K562 (cell line): Measurements from ENCODE around the gene PEPD. TPM values are rescaled to one million over a fixed set of nuclear protein-coding genes. Genes with fewer than 3 reads are reported as not detected.

Source experiments
- ATAC-seq: fragments of 200-7000 bp; cut with Tn5 transposase; 3 replicates; pipeline ENCODE4 v1.9.1; 2020; ENCODE audit warnings: moderate library complexity
- BruUV-seq: library from RNA; stranded (reverse); fragments of 400-500 nt; replicated peaks from 2 replicates; lab custom pipeline; 2021; lab: Mats Ljungman, UMichigan
- CTCF ChIA-PET: fragments of 300-600 bp; formaldehyde crosslinking; extraction: SDS; loops from one replicate; lab custom pipeline; 2021; ENCODE audit warnings: low intra/inter-chr PET ratio; lab: Yijun Ruan, JAX
- POLR2A ChIA-PET: fragments of 300-600, 350-650 bp; sonication (Branson Sonifier 250); formaldehyde crosslinking; extraction: SDS; loops from one replicate; lab custom pipeline; 2021; ENCODE audit warnings: antibody characterized with exemption, inconsistent platforms; lab: Yijun Ruan, JAX
- DNase-seq, 4 experiments: peaks; one replicate each; pipeline versions ENCODE4 v3.0.0 to v3.0.0-alpha.2; 2011 to 2018; ENCODE audit warnings: low spot score in 3 of 4, mixed read lengths in 3 of 4; ENCODE audit errors: extremely low read depth in 1 of 4
- FAIRE-seq: peaks from 2 replicates; lab custom pipeline; 2011; peaks lifted over from hg19 to GRCh38; lab: Jason Lieb, UNC
- H2AFZ ChIP-seq: 2 replicates; pipeline ENCODE4 v1.6.0; 2011; ENCODE audit warnings: low read depth, low read length, control low read depth, inconsistent platforms
- H3K27ac ChIP-seq: fragments of 200-600 bp; 3 replicates; pipeline ENCODE4 v1.8.0; 2011; ENCODE audit warnings: low read depth, mild to moderate bottlenecking, control low read depth, inconsistent platforms, low read length, moderate library complexity, mixed read lengths; ENCODE audit errors: extremely low read depth
- H3K27me3 ChIP-seq, 2 experiments: fragments of 300-600 bp in 1 of 2; 2 replicates in 1 of 2; 3 replicates in 1 of 2; pipeline versions ENCODE4 v1.6.0 to v1.8.0; 2011; ENCODE audit warnings: inconsistent platforms in 2 of 2, low read length in 2 of 2, mild to moderate bottlenecking in 1 of 2, mixed read lengths in 1 of 2, moderate library complexity in 1 of 2; ENCODE audit not compliant: control insufficient read depth in 2 of 2, insufficient read depth in 2 of 2
- H3K36me3 ChIP-seq: fragments of 300-600 bp; 3 replicates; pipeline ENCODE4 v1.8.0; 2011; ENCODE audit warnings: mild to moderate bottlenecking, low read length, inconsistent platforms; ENCODE audit not compliant: control insufficient read depth, insufficient read depth
- H3K4me1 ChIP-seq, 2 experiments: fragments of 200-600 bp in 1 of 2; replicated peaks in 1 of 2; 2 replicates in 1 of 2; 3 replicates in 1 of 2; pipeline versions ENCODE4 v1.5.1 to v1.8.0; 2011; ENCODE audit warnings: inconsistent platforms in 2 of 2, low read length in 2 of 2, mild to moderate bottlenecking in 1 of 2, mixed read lengths in 1 of 2, moderate library complexity in 1 of 2; ENCODE audit not compliant: control insufficient read depth in 2 of 2, insufficient read depth in 2 of 2
- H3K4me2 ChIP-seq: 2 replicates; pipeline ENCODE4 v1.6.1; 2011; ENCODE audit warnings: low read length, control low read depth, inconsistent platforms, mixed read lengths; ENCODE audit not compliant: insufficient read depth
- H3K4me3 ChIP-seq: fragments of 200-600 bp; sonication (generic), shearing (Covaris generic); 2 replicates; pipeline ENCODE4 v1.5.1; 2016; ENCODE audit warnings: control low read depth, inconsistent platforms
- H3K79me2 ChIP-seq: fragments of 200-600 bp; 3 replicates; pipeline ENCODE4 v1.8.0; 2011; ENCODE audit warnings: low read length, inconsistent platforms; ENCODE audit not compliant: control insufficient read depth, insufficient read depth
- H3K9ac ChIP-seq, 2 experiments: 2 replicates each; pipeline versions ENCODE4 v1.6.0 to v1.6.1; 2011; ENCODE audit warnings: low read depth in 2 of 2, low read length in 2 of 2, control low read depth in 1 of 2, inconsistent platforms in 1 of 2, mild to moderate bottlenecking in 1 of 2, mixed read lengths in 1 of 2; ENCODE audit not compliant: insufficient read depth in 1 of 2
- H3K9me1 ChIP-seq: one replicate; pipeline ENCODE4 v1.6.0; 2011; ENCODE audit warnings: inconsistent platforms, mild to moderate bottlenecking, low read length, moderate library complexity; ENCODE audit not compliant: control insufficient read depth, insufficient read depth
- H3K9me3 ChIP-seq: replicated peaks from 2 replicates; pipeline ENCODE4 v1.5.1; 2011; ENCODE audit warnings: low read depth, low read length, inconsistent platforms; ENCODE audit not compliant: control insufficient read depth, insufficient read depth
- H4K20me1 ChIP-seq: replicated peaks from 2 replicates; pipeline ENCODE4 v1.6.1; 2011; ENCODE audit warnings: low read length, inconsistent platforms, mixed read lengths; ENCODE audit not compliant: control insufficient read depth, insufficient read depth
- C11orf30 ChIP-seq: fragments of 450-650 bp; IDR thresholded peaks from 2 replicates; pipeline ENCODE4 v1.6.1; 2016; ENCODE audit warnings: low read depth, mild to moderate bottlenecking
- E2F6 ChIP-seq, 2 experiments: IDR thresholded peaks; 2 replicates each; pipeline ENCODE4 v1.6.1; 2011; ENCODE audit warnings: borderline replicate concordance in 1 of 2, control low read depth in 1 of 2, low read depth in 1 of 2, low read length in 1 of 2, mild to moderate bottlenecking in 1 of 2, mixed read lengths in 1 of 2, moderate library complexity in 1 of 2; ENCODE audit not compliant: insufficient read depth in 1 of 2, insufficient read length in 1 of 2, poor library complexity in 1 of 2, severe bottlenecking in 1 of 2; ENCODE audit errors: extremely low read depth in 1 of 2
- ERF ChIP-seq: fragments of 450-650 bp; formaldehyde crosslinking; IDR thresholded peaks from 2 replicates; pipeline ENCODE4 v1.4.0; 2020; ENCODE audit warnings: mild to moderate bottlenecking, mixed read lengths
- EWSR1 ChIP-seq: fragments of 450-650 bp; IDR thresholded peaks from 2 replicates; pipeline ENCODE4 v1.6.1; 2018; ENCODE audit warnings: borderline replicate concordance, mild to moderate bottlenecking, low read depth, moderate library complexity; ENCODE audit not compliant: partially characterized antibody
- HDAC1 ChIP-seq, 2 experiments: fragments of 450-650 bp; IDR thresholded peaks; 2 replicates each; pipeline ENCODE4 v1.6.1; 2016 to 2017; ENCODE audit warnings: inconsistent platforms in 1 of 2, mild to moderate bottlenecking in 1 of 2, moderate library complexity in 1 of 2
- MAFF ChIP-seq: IDR thresholded peaks from 2 replicates; pipeline ENCODE4 v1.6.1; 2012; ENCODE audit warnings: low read length, improper control_type of control experiment
- MAFG ChIP-seq: fragments of 450-650 bp; conservative IDR thresholded peaks from 2 replicates; pipeline ENCODE4 v1.6.1; 2016; ENCODE audit warnings: missing genetic modification characterization, missing compliant biosample characterization
- MAFK ChIP-seq: IDR thresholded peaks from 2 replicates; pipeline ENCODE4 v1.6.1; 2011; ENCODE audit warnings: low read length, improper control_type of control experiment
- NFIC ChIP-seq: fragments of 450-650 bp; IDR thresholded peaks from 2 replicates; pipeline ENCODE4 v1.6.1; 2017; ENCODE audit warnings: mild to moderate bottlenecking, inconsistent platforms
- POLR2A ChIP-seq: fragments of 450-650 bp; conservative IDR thresholded peaks from 2 replicates; pipeline ENCODE4 v1.6.1; 2016
- TFAP4 ChIP-seq: sonication (generic); formaldehyde crosslinking; IDR thresholded peaks from 2 replicates; pipeline ENCODE4 v1.8.0; 2022; ENCODE audit warnings: missing genetic modification reagents, mild to moderate bottlenecking, moderate library complexity, borderline replicate concordance
- U2AF1 ChIP-seq: fragments of 200-400 bp; formaldehyde crosslinking; optimal IDR thresholded peaks from 2 replicates; pipeline ENCODE3; 2017; ENCODE audit warnings: mild to moderate bottlenecking, low read depth, low read length, moderate library complexity
- ZNF316 ChIP-seq: fragments of 450-650 bp; IDR thresholded peaks from 2 replicates; pipeline ENCODE4 v1.6.1; 2016
- WGBS: fragments of 100-300 bp; shearing (Covaris generic); methylation state at CpG from one replicate; pipeline ENCODE4 v1.1.6; 2016; ENCODE audit warnings: low coverage, mixed read lengths; ENCODE audit not compliant: insufficient coverage; ENCODE audit errors: missing lambda C conversion rate; 5-methylcytosine and 5-hydroxymethylcytosine counted together
- in situ Hi-C: fragments of 300-500 bp; cut with MboI; formaldehyde crosslinking; loops from 4 replicates; pipeline ENCODE4 v1.15.0; 2018; ENCODE audit warnings: inconsistent platforms, mixed read lengths
- intact Hi-C: fragments of 100-400 bp; cut with micrococcal nuclease; formaldehyde crosslinking; loops from 2 replicates; pipeline ENCODE4 v1.14.2; 2022
- polyA plus RNA-seq, 8 experiments: library from polyadenylated mRNA; depleted of rRNA in 4 of 8; stranded (reverse) in 5 of 8; unstranded in 3 of 8; fragments of >200 nt; fragmentation: Nextera tagmentation in 2 of 8; fragmentation: Illumina TruSeq in 1 of 8; extraction: Ambion mirVana in 2 of 8; extraction: Trizol in 1 of 8; gene quantifications; 2 replicates each; pipeline versions ENCODE4 v1.2.1 to v1.2.3, GENCODE V29; 2011 to 2014; ENCODE audit warnings: inconsistent platforms in 1 of 8, missing spikeins in 1 of 8
- total RNA-seq, 7 experiments: library from RNA; depleted of rRNA in 6 of 7; stranded (reverse); fragments of >200 nt in 6 of 7; fragmentation: Illumina TruSeq in 2 of 7; extraction: Trizol in 2 of 7; gene quantifications; 2 replicates each; pipeline versions ENCODE4 v1.2.1 to v1.2.3, GENCODE V29; 2011 to 2021; ENCODE audit warnings: low replicate concordance in 1 of 7

The PEPD gene
- total and polyA plus RNA-seq, 9 of the 15 experiments (the other 6 are each of a cell fraction or from before 2014, with no cell fraction given): 1.3 to 19.2 (median 16.0) TPM

- no peak overlapping the region for H3K9ac ChIP-seq
- ATAC-seq (no peak), DNase-seq (no peak), FAIRE-seq (no peak)
- no peak overlapping the region for H3K27ac ChIP-seq
- H3K9me1 ChIP-seq: no peaks in the 10 kb centered on the region
- no peak overlapping the region for H3K4me3 ChIP-seq
- no TSS peak for BruUV-seq
- ChIA-PET POLR2A (interaction anchor here (0.6 to 6.1 kb wide), 7 partner anchors 9 to 989 kb away, joined by 3 to 50 read pairs (median 4); partner anchors contain the start of gene CEBPG), CTCF (no interaction called here)
- H4K20me1 ChIP-seq: peaks cover 81% of the 10 kb centered on the region
- H3K9me3 ChIP-seq: no peaks in the 10 kb centered on the region
- peaks cover 0 to 2% of the 10 kb centered on the region in 2 experiments; a peak in 1 of 5 replicates for H3K4me1 ChIP-seq
- H2AFZ ChIP-seq: no peak overlapping the region
- no peak overlapping the region for H3K4me2 ChIP-seq
- in situ Hi-C loops: no loop called here
- no peaks in the 10 kb centered on the region for H3K27me3 ChIP-seq
- intact Hi-C loops: no loop called here
- WGBS: 78% methylated on average over 4 of the region's 4 CpGs
- peaks cover 52% of the 10 kb centered on the region for H3K79me2 ChIP-seq
- no peak for TF ChIP-seq U2AF1
- no peak for TF ChIP-seq ERF (CRISPR knock-in tag)
- 0 out of 2 replicates have a peak, but pooled peaks have one; percentile 24 for TF ChIP-seq POLR2A
- peaks cover 29% of the 10 kb centered on the region for H3K36me3 ChIP-seq
These were observed 139.6 kb downstream of the PEPD start for GRCh38 chr19:33382006-33382405.

GRCh38 chr19:33381101-33381500 is 140.5 kb downstream of the PEPD start:
- no peaks in the 10 kb centered on the region for H3K27me3 ChIP-seq
- H3K36me3 ChIP-seq: peaks cover 28% of the 10 kb centered on the region
- no peaks in the 10 kb centered on the region for H3K9me1 ChIP-seq
- intact Hi-C loops: no loop called here
- no peak for DNase-seq
- no peak for FAIRE-seq
- no peak for ATAC-seq
- peaks cover 84% of the 10 kb centered on the region for H4K20me1 ChIP-seq
- no peak for TF ChIP-seq EWSR1
- TF ChIP-seq C11orf30: peak; percentile 58
- no peak for TF ChIP-seq TFAP4 (CRISPR knock-in tag)
- no peak for TF ChIP-seq NFIC
- peak; percentile 65 for TF ChIP-seq MAFG (tag)
- peak; percentile 74 for TF ChIP-seq ZNF316
- TF ChIP-seq E2F6 (IDR thresholded peaks at IDR 0.05; ENCODE audit: borderline replicate concordance in 1 of 2, extremely low read depth in 1 of 2, insufficient read depth in 1 of 2, insufficient read length in 1 of 2, low read depth in 1 of 2, low read length in 1 of 2, poor library complexity in 1 of 2, severe bottlenecking in 1 of 2): no peak
- peak; percentile 56; the same call in 1 of the 2 replicates for TF ChIP-seq MAFF
- no peak for TF ChIP-seq HDAC1 (IDR thresholded peaks at IDR 0.05)
- TF ChIP-seq MAFK: peak; percentile 67
- CTCF ChIA-PET: no interaction called here
- POLR2A ChIA-PET: interaction anchor here (0.6 to 6.1 kb wide), 8 partner anchors 8 to 305 kb away, joined by 3 to 50 read pairs (median 4); partner anchors contain the start of gene CEBPG
- peaks cover 0 to 8% of the 10 kb centered on the region in 2 experiments; a peak in 2 of 5 replicates for H3K4me1 ChIP-seq
- H3K79me2 ChIP-seq: peaks cover 61% of the 10 kb centered on the region
- no peak overlapping the region for H3K27ac ChIP-seq
- no peak overlapping the region for H3K4me3 ChIP-seq
- H3K9ac ChIP-seq: no peak overlapping the region
- in situ Hi-C loops: no loop called here
- no peak overlapping the region for H2AFZ ChIP-seq
- WGBS: 83% methylated on average over 4 of the region's 4 CpGs
- H3K4me2 ChIP-seq: no peak overlapping the region
- no peaks in the 10 kb centered on the region for H3K9me3 ChIP-seq
- no TSS peak for BruUV-seq
